ENCODE data around the gene FAF1.

The FAF1 gene

GRCh38 chr1:50422946-50423669, 537.0 kb downstream of the FAF1 start, which contains the start of gene DMRTA2:
Gene DMRTA2 (minus strand): TSS chr1:50423443. CDS start chr1:50421536, 1,907 bp downstream.
- no peak for DNase-seq

- no peak for DNase-seq
Measured at GRCh38 chr1:50422675-50422945, 537.5 kb downstream of the FAF1 start.

DNA sequence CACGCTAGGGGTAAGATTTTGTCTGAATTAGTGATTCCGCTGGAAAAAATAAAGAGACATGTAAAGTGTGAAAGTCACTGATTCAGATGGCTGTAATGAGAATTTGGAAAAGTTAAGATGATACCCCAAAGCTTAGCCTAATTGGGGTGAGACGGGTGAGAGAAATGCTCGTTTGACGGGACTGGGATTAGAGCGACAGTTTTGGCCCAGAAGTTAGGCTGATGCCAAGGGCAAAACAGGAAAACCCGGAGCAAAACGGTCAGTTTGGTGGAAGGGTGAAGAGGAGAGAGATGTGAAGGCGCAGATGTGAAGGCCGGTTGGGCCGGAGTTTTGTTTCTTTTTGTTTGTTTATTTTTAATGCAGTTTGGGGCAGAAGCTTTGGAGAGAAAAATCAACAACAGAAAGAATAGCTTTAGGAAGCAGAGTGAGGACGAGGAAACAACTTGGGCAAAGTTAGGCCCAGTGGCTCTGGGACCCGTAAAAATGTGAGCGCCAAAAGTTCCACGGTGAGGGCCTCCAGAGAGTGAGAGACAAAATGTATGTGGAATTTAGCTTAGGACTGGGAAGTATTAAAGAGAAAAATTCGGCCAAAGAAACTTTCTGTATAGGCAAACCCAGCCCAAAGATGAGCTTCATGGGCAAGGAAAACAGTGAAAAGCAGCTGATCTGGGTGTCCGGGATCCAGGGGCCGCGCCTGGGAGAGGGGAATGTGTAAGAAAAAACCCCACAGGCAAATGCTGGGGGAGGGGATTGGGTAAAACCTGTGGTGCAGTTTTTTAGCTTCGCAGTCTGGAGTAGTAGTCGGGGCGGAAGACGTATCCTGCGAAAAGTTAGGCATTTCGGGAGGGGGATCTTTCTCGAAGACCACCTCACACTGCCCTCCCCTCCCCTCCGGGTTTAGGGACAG, 538.0 kb downstream of the FAF1 start:
- DNase-seq = no peak

- no peak for DNase-seq
Measured at GRCh38 chr1:50421366-50421748, 538.7 kb downstream of the FAF1 start.

DNA sequence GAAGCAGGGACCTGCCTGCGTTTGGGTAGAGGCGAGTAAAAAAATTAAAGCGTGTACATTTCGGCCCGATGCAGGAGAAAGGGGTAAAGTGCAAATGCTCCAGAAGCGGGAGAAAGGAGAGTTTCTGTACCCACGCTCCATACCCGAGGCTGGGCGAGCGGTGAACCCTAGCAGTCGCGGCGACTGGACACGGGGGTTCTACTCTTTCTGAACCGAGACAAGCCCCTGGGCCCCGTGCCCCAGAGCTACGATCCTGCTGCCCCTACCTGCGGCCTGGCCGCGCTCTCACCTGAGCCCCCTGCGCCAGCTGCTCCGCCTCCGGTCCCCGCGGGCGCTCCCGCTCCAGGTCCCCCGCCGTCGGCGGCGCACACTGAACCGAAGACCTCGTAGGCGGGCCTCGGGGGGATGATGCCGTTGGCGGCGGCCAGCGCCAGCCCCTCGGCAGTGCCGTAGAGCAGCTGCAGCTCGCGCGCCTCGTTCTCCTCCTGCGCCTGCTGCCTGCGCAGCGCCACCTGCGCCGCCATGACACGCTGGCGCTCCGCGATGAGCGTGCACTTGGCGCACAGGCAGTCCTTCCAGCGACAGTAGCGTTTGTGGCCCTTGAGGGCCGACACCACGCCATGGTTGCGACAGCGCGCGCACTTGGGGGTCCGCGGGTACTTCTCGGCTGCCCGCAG, 539.2 kb downstream of the FAF1 start:
- no peak for DNase-seq

- DNase-seq = no peak
Measured at GRCh38 chr1:50419907-50420677, 540.0 kb downstream of the FAF1 start.

DNA sequence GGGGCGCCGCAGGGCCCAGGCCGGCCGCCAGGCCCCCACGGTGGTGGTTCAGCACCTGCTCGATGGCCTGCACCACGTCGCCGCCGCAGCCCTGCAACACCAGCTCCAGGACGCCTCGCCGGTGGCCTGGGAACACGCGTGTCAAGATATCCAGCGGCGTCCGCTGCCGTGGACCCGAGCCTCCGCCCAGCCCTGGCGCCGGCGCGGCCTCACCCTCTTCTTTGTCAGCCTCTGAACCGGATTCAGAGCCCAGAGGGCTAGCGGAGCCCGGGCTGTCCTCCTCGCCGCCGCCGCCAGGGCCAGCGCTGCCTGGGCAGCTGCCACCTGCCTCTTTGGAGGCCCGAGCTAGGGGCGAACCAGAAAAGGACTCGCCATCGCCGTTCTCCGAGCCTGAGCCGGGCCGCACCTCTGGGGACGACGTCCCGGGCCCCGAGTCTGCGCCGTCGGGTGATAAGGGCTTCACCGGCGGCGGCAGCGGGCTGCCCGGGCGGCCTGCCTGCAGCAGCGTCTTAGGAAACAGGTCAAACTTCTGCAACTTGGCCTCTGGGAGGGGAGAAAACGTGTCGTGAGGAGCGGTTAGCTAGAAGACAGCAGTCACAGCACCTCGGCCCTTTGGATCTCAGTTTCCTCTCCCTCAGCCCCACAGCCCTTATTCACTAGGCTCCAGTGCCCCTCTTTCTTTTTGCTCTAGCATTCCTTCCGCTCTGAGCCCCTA, 540.7 kb downstream of the FAF1 start:
- no peak for DNase-seq

DNA sequence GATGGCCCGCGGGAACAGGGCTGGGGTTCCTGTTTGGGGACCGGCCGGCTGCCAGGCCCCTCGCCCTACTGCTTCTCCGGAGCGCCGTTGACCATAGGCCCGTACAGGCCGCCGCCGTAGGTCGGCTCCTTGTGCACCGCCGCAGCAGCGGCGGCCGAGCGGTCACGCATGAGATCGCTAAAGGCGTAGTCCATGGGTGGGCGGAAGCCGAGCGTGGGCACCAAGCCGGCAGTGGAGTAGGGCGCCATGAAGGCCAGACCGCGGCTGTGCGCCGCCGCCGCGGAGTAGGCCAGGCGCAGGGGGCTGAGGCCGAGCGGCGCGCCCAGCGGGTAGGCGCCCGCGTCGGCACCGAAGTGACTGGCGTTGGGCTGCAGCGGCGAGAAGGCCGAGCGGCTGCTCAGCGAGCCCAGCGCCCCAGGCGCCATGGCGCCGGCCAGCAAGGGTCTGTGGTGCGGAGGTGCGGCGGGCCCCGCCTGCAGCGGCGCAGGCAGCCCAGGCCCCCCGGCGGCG, 541.4 kb downstream of the FAF1 start:
- no peak for DNase-seq

- no peak for DNase-seq
Measured at GRCh38 chr1:50417946-50418599, 542.0 kb downstream of the FAF1 start.

DNA sequence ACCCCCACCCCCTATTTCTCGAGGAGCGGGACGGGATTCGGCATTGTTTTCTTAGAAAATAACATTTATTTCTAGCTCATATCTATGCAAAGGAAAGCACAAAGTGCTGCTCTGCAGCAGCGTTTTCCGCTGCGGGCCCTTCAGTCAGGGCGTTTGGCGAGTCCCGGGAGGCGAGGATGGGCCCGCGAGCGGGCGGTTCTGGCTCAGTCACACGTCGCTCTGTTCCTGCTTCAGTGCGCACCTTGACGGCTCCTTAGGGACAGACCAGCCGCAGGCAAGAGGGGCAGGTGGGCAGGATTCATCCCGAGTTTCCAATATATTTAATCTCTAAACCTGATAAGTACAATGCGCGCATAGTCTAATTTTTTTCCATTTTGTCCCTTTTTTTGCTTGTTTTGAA, 542.6 kb downstream of the FAF1 start:
- DNase-seq = no peak

- no peak for DNase-seq
Measured at GRCh38 chr1:50416553-50417453, 543.3 kb downstream of the FAF1 start.

GRCh38 chr1:50416150-50416527, 543.9 kb downstream of the FAF1 start:
- DNase-seq = no peak

- DNase-seq = no peak
Measured at GRCh38 chr1:50415235-50416149, 544.6 kb downstream of the FAF1 start.

- DNase-seq = no peak
Measured at GRCh38 chr1:50414853-50415234, 545.2 kb downstream of the FAF1 start.

- DNase-seq = no peak
Measured at GRCh38 chr1:50412813-50413476, 547.1 kb downstream of the FAF1 start.

GRCh38 chr1:50405814-50406213, 554.3 kb downstream of the FAF1 start:
- DNase-seq = no peak

DNA sequence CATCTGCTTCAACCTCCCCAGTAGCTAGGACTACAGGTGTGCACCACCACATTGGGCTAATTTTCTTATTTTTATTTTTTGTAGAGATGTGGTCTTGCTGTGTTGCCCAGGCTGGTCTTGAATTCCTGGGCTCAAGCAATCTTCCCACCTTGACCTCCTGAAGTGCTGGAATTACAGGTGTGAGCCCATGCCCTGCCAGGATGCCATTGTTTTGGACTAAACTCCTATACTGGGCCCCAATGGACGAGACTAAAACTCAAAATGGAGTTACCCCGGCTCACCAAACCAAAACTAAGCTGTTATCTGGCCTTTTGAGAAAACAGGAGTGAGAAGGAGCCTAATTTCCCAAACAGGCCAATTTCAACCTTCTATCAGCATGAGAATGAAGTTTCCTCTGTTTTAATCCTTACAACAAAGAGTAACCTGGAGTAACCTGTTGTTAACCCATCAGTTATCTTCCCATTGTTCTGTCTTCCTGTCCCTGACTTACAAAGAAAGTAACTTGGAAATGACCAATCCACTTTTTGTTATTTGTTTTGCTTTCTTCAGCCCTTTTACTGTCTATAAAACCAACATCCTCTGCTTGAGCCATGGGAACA, 566.4 kb downstream of the FAF1 start:
- no peak for DNase-seq

Measured in HCEC 1CT (cell line).